Measurements from ENCODE around the gene KDELR1.

KDELR1 gene

DNA sequence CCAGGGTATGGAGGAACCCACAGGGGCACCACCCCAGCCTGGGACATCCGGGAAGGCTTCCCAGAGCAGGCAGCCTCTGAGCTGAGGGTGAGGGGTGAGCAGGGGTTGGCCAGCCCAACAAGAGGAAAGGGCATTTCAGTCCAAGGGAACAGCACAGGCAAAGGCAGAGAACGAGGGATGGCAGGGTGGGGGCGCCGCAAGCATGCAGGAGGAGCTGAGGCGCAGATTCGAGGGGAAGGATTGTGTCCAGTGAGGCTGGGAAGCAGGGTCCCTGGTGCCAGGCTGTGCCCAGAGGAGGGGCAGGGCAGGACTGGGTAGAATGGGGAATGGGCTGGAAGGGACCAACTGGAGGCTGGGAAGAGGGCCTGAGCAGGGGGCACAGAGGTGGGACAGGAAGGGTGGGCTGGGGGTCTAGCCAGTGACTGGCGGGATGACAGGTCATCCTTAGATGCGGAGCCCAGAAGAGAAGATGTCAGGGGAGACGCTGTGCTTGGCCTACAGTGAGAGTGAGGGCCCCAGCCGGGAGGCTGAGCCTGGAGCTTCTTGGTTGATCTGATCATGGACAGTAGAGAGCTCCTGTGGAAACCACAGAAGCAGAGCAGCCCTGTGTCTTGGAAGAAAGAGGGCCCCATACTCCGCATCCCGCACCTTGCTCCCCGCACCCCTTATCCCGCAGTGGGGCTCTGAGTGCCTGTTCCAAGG, 52.4 kb downstream of the KDELR1 start:
- no peak for DNase-seq

DNA sequence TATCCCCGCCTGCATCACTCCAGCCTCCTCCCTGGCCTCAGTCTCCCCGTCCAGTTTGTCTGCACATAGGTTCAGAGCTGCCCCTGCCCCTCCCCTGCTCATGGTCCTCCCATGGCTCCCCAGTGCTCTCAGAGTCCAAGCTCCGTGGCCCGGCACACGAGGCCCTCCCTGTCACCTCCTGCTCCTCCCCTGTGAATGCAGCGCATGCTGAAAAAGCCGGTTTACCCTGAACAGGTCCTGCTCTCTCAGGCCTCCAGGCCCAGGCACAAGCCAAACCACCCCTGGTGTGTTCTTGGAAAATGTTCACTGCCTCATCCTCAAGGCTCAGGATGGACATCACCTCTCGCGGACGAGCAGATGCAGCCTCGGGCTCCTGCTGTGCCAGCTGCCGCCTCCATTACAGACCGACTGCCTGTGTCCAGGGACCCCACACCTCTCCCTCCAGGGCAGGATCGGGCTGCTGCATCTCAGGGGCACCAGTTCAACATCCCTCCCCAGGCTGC, 53.0 kb downstream of the KDELR1 start:
- DNase-seq: no peak

GRCh38 chr19:48333467-48334384, 57.6 kb downstream of the KDELR1 start:
- peak; percentile 92 for DNase-seq

GRCh38 chr19:48332662-48333466, 58.5 kb downstream of the KDELR1 start:
- peak; percentile 92 for DNase-seq

Data from activated gamma-delta T cell treated with Interleukin-2 at 50 U/mL for 16 hours (primary cell).